HTERT RPE-1 (cell line): ENCODE data around the gene SND1.
"Not testable (repeated sequence)": the region's sequence is repeated elsewhere in the genome, so short reads cannot be mapped to it uniquely, and the experiment has no call there.

ENCODE experiments used
- in situ Hi-C: fragments of 300-500 bp; cut with MboI; formaldehyde crosslinking; loops from 4 replicates; pipeline ENCODE4 v1.14.3; 2020; ENCODE audit warnings: low sequenced_read_pairs

The SND1 gene

DNA sequence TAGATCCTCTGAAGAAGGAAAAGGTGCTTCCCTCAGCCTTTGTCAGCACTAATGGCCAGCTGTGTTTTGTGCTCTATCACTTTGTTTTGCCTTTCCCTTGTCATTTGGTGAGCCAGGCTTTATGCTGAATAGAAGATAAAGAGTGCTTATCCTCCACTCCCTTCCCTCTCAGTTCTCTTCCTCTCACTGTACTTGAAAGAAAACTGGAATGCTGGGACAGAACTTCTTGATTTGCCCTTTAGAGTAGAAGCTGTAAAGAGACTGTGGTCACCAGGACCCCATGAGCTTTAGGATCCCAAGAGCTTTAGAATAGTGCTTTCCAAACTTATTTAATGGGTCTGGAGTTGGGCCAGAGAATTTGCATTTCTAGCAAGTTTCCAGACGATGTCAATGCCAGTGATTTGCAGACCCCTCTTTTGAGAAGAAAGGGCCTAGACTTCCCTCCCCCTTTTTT, 297.8 kb downstream of the SND1 start:
- in situ Hi-C loops = no loop called here

DNA sequence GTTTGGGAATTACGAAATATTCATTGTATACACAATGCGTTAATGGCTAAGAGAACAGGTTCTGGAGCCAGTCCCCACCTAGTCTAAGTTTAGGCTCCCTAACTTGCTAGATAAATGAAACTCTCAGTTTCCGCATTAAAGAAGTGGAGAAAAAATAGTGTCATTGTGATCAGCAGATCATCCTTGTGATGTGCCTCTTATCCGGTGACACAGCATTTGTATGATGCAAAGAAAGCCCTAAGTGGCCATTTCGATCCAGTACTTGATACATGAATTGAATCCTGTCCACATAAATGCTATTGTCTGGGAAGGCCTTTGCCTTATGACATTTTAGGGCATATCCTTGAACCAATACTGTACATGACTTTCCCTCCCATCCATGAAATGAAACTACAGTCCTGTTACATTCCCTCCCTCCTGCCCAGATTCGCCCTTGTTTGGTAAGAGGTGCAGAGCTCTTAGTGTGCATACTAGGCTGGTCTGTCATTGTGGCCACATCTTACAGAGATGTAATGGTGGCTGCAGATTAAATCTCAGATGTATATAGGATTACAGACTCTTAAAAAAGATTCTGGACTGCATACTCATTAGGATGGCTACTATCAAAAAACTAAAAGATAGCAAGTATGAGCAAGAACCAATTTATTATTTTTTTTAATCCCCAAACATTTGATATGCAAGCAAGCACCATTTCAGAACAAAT, 298.4 kb downstream of the SND1 start:
- in situ Hi-C loops = no loop called here

- in situ Hi-C loops = no loop called here
Observed at GRCh38 chr7:127953423-127954356, 301.7 kb downstream of the SND1 start.

DNA sequence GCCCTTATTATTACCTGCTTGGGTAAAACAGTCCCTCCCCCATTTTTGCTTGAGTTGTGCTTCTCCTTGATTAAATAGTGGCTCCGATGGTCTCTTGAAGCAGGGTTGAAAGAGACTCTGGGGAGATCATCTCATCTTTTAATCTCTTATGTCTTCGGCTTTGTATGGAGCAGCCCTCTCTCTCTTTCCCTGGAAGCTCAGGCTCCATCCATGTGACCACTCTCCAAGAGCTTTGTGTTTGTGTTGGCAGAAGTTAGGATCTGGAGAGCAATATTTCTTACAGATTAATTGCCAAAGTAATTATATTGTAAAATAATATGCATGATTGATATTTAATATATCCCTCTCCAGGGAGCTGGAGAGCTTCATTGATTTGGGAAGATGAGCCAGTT, 302.4 kb downstream of the SND1 start:
- in situ Hi-C loops = no loop called here

DNA sequence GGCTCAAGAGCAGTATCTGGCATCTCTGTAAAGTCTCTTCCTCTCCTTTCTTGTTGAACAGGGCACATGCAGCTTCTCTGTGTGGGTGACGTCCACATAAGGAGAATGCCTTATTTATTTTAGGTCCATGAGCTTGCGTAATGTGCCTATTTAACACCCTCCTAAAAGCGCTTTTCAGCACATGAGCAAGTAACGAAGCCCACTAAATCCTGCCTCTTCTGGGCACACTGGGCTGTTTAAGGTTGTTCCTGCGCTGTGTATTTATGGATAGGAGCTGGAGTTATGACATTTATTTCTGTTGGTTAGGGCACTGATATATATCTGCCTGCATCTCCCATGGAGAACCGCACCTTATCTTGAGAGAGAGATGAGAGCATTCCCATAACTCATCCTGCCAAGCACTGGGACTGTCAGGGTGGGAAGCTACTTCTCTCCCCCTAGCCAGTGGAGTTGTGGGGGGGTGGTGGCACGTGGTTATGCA, 303.1 kb downstream of the SND1 start:
- in situ Hi-C loops = no loop called here

- in situ Hi-C loops = no loop called here
Observed at GRCh38 chr7:127957886-127958285, 305.9 kb downstream of the SND1 start.

DNA sequence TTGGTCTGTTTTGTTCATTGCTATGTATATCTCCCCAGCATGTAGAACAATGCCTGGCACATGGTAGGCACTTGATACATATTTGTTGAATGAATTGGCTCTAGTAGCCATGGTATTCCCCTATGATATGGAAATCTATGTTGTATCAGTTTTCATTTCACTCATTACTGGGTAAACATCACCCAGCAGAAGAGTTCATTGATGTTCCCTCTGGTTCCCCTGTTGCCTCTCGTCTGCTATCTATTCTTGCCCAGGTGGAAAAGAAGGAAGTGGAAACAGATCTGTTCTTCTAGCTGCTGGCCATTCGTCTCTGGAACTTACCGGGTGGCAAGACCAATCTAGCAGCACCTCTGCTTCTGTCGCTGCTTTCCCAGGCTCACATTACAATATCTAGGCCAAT, 307.8 kb downstream of the SND1 start:
- in situ Hi-C loops = no loop called here

GRCh38 chr7:127961786-127962453, 309.9 kb downstream of the SND1 start:
- in situ Hi-C loops = no loop called here

DNA sequence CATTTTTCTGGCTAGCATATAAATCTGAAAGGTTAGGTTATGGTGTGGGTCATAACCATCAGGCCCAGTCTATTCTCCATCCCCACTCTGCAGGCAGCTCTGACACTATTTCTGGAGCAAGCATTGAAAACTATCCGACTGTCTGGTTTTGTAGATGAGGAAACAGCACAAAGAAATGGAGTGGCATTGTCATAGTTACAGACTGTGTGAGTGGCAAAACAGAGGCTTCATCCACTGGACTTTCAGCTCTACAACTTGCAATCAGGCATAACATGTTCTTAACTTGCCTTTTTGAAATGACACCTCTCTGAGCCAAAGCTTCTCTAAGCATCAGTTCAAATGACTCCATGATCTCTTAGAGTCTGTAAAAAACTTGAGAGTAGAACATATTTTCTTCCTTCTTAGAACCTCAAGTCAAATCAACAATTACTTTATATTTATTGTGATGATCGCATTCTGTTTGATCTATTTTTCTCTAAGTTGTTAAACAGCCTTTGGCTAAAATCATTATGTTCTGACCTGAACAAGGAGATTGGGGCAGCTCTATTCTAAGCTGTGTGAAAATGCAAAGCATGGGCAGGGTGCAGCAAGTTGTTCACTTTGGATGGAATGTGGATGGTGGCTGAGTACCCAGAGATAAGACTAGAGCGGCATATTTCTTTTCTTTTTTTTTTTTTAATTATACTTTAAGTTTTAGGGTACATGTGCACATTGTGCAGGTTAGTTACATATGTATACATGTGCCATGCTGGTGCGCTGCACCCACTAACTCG, 310.8 kb downstream of the SND1 start:
- in situ Hi-C loops = no loop called here

- in situ Hi-C loops = not testable (repeated sequence)
Observed at GRCh38 chr7:127963850-127964249, 311.9 kb downstream of the SND1 start.

- in situ Hi-C loops = no loop called here
Observed at GRCh38 chr7:127967281-127967680, 315.3 kb downstream of the SND1 start.

DNA sequence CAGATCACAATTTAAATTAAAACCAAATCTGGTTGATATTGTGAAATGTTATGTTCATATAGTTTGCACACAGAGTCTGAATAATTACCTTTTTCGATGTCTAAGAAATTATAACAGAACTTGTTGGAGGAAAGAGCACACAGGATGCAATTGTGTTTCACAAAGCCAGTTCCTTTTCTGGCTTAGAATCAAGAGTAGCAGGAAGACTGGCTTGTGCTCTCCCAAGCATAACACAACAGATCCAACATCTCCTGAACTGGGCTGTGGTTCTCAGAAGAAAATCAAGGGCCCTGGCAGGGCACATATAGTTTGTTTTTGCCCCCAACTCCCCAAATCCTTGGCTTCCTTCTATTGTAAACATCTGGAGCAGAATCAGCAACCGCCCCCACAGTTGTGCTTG, 316.6 kb downstream of the SND1 start:
- in situ Hi-C loops = no loop called here

- in situ Hi-C loops = no loop called here
Observed at GRCh38 chr7:127973832-127974231, 321.8 kb downstream of the SND1 start.

- in situ Hi-C loops = no loop called here
Observed at GRCh38 chr7:127974446-127975035, 322.5 kb downstream of the SND1 start.

DNA sequence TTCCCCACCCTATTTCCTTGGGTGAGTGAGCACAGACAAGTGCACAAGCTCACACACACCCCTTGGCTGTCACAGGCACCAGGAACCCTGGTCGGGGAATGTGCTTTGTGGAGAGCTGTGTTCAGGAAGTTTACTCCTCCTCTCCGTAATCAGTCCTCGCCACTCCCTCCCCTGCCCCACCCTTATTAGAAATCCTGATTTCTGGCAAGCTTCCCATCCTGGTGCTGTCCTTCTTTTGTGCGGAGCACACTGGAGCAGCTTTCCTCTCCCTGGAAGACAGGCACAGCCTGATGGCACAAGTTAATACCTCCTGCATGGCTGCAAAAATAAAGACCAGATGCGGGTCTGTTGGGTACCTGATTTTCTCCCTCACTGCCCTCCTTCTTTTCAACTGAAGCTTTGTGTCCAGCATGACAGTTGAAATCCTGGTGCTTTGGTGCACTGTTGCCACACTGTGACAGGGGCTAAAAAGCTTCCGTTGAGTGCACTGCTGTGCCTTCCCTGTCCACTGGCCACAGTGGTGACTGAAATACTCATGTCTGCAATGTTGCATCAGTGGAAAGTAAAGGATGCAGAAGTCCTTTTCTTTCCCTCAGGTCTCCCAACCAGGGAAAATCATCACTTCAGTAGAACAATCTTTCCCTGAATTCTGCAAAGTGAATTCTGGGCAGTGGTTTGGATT, 324.2 kb downstream of the SND1 start:
- in situ Hi-C loops = no loop called here

- in situ Hi-C loops = no loop called here
Observed at GRCh38 chr7:127976738-127977120, 324.7 kb downstream of the SND1 start.

DNA sequence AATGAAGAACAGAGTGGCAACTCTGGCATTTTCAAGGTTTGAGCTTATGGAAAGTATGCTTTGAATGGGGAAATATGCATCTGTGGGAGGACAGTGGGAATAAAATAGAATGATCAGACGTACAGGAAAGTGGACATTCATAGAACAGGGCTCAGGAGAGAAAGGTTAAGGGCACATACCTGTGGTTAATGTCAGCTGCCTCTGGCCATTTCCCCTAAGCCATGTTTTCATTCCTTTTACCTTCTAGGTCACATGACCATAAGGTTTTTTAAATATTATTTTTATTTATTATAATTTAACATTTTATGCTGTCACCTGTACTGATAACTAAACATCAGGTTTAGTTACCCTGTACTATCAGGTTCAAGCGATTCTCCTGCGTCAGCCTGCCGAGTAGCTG, 326.4 kb downstream of the SND1 start:
- in situ Hi-C loops = no loop called here

GRCh38 chr7:127979113-127979727, 327.2 kb downstream of the SND1 start:
- in situ Hi-C loops = no loop called here

DNA sequence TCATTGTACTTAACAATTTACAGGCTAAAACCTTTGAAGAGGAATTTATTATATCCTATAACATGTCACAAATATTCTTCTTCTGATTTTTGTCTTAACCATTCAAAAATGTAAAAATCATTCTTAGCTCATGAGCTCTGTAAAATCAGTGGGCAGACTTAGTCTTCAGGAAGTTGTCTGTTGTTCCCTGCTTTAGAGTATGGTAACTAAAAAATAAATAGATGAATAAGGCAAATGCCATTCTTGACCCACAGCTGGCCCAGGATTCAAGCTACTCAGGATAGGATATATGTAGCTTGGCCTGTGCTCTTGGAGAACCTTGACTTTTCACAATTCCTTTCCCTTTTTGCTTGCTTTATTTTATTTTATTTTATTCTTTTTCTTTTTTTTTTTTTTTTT, 327.7 kb downstream of the SND1 start:
- in situ Hi-C loops = no loop called here
